Measurements from ENCODE around the gene COL5A1.
"Not testable (repeated sequence)": the region's sequence is repeated elsewhere in the genome, so short reads cannot be mapped to it uniquely, and the experiment has no call there.

The COL5A1 gene

GRCh38 chr9:134640506-134641172, 964 bp upstream of the COL5A1 start:
- H3K4me3 ChIP-seq (ENCODE audit: low read depth, low read length) = peak overlapping the region; percentile 42
- TF ChIP-seq CTCF (IDR thresholded peaks at IDR 0.05; ENCODE audit: control insufficient read depth, extremely low read depth, insufficient read depth) = no peak

DNA sequence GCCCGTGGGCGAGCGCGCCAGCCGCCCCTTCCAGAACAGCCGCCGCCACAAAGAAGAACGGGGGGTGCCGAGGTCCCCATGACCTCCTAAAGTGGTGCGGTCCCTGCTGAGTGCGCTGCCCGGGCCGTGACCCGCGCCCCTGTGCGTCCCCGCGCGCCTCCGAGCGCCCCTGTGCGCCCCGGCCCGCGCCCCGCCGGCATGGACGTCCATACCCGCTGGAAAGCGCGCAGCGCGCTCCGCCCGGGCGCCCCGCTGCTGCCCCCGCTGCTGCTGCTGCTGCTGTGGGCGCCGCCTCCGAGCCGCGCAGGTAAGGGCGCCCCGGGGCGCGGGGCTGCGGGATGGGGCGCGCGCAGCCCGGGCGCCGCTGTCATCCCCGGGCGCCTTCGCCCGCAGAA, 384 bp downstream of the COL5A1 start:
- peak overlapping the region; percentile 42 for H3K4me3 ChIP-seq (ENCODE audit: low read depth, low read length)
- no peak for TF ChIP-seq CTCF (IDR thresholded peaks at IDR 0.05; ENCODE audit: control insufficient read depth, extremely low read depth, insufficient read depth)
- DNase-seq (ENCODE audit: low read depth) = no peak

More at GRCh38 chr9:134640506-134641172, 964 bp upstream of the COL5A1 start:
- DNase-seq (ENCODE audit: low read depth) = no peak

DNA sequence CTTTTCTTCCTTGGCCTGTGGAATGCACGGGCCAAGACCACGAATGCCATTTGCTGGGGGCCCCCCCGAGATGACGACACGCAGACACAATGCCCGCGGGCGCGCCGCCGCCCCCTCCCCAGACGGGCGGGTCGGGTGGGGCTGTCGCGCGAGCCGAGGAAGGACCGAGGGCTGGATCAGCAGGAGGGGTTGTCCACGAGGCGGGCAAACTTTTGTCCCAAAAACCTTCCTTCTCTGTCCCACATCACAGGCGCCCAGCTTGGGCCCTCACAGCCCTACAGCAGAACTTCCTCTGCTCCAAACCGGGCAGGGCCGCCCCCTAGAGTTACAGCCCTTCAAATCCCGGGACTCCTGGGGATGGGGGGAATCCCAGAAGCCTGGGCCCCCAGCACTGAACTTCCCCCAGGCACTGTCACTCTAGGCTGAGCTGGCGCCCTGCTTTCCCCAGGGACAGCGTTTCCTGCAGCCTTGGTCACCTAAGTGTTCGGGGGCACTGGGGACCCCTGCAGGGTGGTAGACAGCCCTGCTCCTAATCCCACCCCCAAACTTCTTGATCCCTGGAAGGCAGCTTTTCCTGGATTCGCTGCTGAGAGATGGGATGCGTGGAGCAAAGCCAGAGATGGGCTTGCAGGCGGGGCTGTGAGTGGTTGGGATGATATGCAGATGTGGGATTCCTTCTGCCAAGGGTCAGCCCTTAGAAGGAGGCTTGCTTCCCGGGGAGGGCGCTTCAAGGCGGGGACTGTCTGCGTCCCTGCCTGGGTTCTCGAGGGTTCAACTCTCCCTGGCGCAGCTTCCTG, 980 bp downstream of the COL5A1 start:
- no peak for TF ChIP-seq CTCF (IDR thresholded peaks at IDR 0.05; ENCODE audit: control insufficient read depth, extremely low read depth, insufficient read depth)
- H3K4me3 ChIP-seq (ENCODE audit: low read depth, low read length) = no peak overlapping the region
- DNase-seq (ENCODE audit: low read depth) = no peak

DNA sequence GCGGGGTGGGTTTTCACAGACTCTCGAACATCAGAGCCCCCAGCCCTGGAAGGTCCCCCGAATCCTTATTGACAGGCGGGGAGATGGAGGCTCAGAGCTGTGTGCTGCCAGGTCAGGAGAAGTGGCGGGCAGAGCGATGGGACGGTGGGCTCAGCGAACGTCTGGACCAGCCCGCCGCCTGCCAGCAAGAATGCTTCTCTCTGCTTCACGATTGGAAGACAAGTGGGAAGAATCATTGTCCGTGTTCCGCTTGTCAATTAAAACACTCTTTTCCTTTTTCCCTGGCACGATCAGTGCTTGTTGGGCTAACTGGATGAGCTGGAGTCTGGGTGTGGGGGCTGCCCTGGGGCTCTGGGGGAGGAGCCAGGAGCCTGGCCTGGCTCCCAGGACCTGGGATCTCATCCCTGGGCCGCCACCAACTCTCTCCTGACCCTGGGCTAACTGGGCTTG, 1.6 kb downstream of the COL5A1 start:
- TF ChIP-seq CTCF (IDR thresholded peaks at IDR 0.05; ENCODE audit: control insufficient read depth, extremely low read depth, insufficient read depth) = no peak
- no peak overlapping the region for H3K4me3 ChIP-seq (ENCODE audit: low read depth, low read length)
- DNase-seq (ENCODE audit: low read depth) = no peak

DNA sequence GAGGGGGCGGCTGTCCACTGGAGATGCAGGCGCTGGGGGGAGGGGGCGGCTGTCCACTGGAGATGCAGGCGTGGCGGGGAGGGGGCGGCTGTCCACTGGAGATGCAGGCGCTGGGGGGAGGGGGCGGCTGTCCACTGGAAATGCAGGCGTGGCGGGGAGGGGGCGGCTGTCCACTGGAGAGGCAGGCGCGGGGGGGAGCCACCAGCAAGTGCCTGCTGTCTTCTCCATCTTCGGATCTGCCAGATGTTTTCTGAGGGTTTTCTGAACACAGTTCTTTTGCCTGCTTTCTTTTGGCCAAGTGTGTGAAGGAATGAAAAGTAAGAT, 2.8 kb downstream of the COL5A1 start:
- not testable (repeated sequence) for H3K4me3 ChIP-seq (ENCODE audit: low read depth, low read length); DNase-seq (ENCODE audit: low read depth)

DNA sequence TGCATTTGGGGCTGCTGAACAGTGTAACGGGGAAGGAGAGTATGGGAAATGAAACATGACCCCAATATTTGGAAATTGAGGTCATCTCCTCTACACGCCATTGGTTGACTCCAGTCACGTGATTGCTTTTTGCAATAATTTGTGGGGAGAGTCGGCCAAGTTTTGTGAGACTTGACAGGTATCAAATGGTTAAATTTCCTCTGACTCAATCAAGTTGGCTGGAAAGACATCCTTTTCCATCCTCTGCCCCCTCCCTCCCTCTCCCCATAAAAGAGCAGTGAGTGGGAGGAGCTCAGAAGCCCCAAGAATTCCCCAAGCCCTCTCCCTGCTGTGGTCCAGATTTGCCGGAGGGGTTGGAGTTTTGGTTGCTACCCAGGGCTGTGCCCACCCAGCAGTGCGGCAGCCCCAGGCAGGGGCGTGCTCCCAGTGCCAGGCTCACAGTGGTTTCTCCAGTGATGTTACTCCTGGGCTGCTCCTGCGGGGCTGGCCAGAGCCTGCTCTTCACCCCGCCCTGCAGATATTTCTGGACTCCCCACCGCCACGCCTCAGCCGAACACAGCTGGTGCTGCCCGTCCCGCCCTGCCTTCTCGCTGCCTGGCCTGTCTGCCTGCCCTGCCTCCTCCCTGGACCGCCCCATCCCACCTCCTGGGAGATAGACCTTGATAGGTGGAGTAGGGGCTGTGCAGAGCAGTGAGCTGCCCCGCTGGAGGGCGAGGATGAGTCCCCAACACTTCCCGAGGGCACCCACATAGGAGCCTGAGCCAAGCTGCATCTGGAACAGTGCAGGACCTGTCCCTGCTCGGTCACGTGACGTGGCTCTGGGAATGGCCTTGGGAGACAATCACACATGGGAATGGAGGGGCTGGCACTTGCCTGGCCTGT, 3.4 kb downstream of the COL5A1 start:
- no peak for TF ChIP-seq CTCF (IDR thresholded peaks at IDR 0.05; ENCODE audit: control insufficient read depth, extremely low read depth, insufficient read depth)
- H3K4me3 ChIP-seq (ENCODE audit: low read depth, low read length) = no peak overlapping the region
- DNase-seq (ENCODE audit: low read depth) = peak; percentile 22

All from LNCaP clone FGC (cell line).